ENCODE data around the gene GEMIN2.
"Not testable (repeated sequence)": the region's sequence is repeated elsewhere in the genome, so short reads cannot be mapped to it uniquely, and the experiment has no call there.

GEMIN2 gene

GRCh38 chr14:39154594-39155189, 40.6 kb downstream of the GEMIN2 start:
- H3K4me3 ChIP-seq (ENCODE audit: low read depth, low read length): no peak overlapping the region
- TF ChIP-seq, protein P1, sequence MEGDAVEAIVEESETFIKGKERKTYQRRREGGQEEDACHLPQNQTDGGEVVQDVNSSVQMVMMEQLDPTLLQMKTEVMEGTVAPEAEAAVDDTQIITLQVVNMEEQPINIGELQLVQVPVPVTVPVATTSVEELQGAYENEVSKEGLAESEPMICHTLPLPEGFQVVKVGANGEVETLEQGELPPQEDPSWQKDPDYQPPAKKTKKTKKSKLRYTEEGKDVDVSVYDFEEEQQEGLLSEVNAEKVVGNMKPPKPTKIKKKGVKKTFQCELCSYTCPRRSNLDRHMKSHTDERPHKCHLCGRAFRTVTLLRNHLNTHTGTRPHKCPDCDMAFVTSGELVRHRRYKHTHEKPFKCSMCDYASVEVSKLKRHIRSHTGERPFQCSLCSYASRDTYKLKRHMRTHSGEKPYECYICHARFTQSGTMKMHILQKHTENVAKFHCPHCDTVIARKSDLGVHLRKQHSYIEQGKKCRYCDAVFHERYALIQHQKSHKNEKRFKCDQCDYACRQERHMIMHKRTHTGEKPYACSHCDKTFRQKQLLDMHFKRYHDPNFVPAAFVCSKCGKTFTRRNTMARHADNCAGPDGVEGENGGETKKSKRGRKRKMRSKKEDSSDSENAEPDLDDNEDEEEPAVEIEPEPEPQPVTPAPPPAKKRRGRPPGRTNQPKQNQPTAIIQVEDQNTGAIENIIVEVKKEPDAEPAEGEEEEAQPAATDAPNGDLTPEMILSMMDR (IDR thresholded peaks at IDR 0.05; ENCODE audit: control insufficient read depth, extremely low read depth, insufficient read depth): no peak

GRCh38 chr14:39157491-39157890, 43.4 kb downstream of the GEMIN2 start:
- DNase-seq (ENCODE audit: low read depth): no peak
- H3K4me3 ChIP-seq (ENCODE audit: low read depth, low read length): no peak overlapping the region
- TF ChIP-seq, protein P1 (IDR thresholded peaks at IDR 0.05; ENCODE audit: control insufficient read depth, extremely low read depth, insufficient read depth): no peak

More at GRCh38 chr14:39154594-39155189, 40.6 kb downstream of the GEMIN2 start:
- no peak for DNase-seq (ENCODE audit: low read depth)

DNA sequence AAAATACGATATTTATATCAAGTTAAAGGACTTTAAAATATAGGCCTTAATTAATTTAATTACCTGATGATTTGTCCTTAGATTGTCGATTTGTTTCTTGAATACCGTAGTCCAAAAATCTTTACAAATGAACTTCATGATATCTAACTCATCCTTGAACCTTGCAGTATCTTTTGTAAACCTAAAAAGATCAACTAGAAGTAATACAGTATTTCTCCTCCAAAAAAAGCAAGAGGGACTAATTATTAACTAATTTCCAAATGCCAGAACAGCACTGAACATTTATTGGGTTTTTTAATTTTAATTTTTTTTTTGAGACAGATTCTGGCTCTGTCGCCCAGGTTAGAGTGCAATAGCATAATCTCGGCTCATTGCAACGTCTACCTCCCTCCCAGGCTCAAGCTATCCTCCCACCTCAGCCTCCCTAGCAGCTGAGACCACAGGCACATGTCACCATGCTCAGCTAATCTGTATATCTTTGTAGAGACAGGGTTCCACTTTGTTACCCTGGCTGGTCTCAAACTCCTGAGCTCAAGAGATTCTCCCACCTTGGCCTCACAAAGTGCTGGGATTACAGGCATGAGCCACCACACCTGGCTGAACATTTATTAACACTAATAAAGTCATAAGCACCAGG, 44.2 kb downstream of the GEMIN2 start:
- TF ChIP-seq, protein P1 (IDR thresholded peaks at IDR 0.05; ENCODE audit: control insufficient read depth, extremely low read depth, insufficient read depth): no peak

GRCh38 chr14:39160494-39160893, 46.4 kb downstream of the GEMIN2 start:
- H3K4me3 ChIP-seq (ENCODE audit: low read depth, low read length): no peak overlapping the region
- DNase-seq (ENCODE audit: low read depth): no peak
- TF ChIP-seq, protein P1 (IDR thresholded peaks at IDR 0.05; ENCODE audit: control insufficient read depth, extremely low read depth, insufficient read depth): no peak

More for the DNA sequence above, 44.2 kb downstream of the GEMIN2 start:
- DNase-seq (ENCODE audit: low read depth): no peak
- H3K4me3 ChIP-seq (ENCODE audit: low read depth, low read length): no peak overlapping the region

- not testable (repeated sequence) for DNase-seq (ENCODE audit: low read depth); H3K4me3 ChIP-seq (ENCODE audit: low read depth, low read length)
Observed at GRCh38 chr14:39167797-39168320, 53.7 kb downstream of the GEMIN2 start.

GRCh38 chr14:39168591-39168990, 54.5 kb downstream of the GEMIN2 start:
- TF ChIP-seq, protein P1 (IDR thresholded peaks at IDR 0.05; ENCODE audit: control insufficient read depth, extremely low read depth, insufficient read depth): no peak
- no peak for DNase-seq (ENCODE audit: low read depth)
- H3K4me3 ChIP-seq (ENCODE audit: low read depth, low read length): peak overlapping the region; percentile 94

DNA sequence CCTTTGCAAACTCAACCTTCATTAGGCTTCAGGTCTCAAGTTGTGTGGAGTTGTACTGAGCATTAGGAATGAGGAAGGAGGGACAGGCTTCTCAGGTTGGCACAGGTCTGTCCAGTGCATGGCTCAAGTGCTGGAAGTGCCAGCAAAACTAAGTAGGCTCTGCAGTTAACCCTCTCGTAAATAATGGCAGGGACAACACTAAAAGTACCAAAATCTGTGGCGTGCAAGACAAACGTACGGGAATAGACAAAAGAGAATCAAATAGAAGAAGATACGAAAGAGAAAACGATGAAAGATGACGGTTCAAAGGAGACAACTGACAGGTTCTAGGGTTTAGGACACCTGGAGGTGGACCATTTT, 55.4 kb downstream of the GEMIN2 start:
- H3K4me3 ChIP-seq (ENCODE audit: low read depth, low read length): peak overlapping the region; percentile 94
- TF ChIP-seq, protein P1 (IDR thresholded peaks at IDR 0.05; ENCODE audit: control insufficient read depth, extremely low read depth, insufficient read depth): no peak
- DNase-seq (ENCODE audit: low read depth): peak; percentile 28

All from LNCaP clone FGC (cell line).